A673 (cell line): ENCODE data around the gene PPIL6. TPM values are rescaled to one million over a fixed set of nuclear protein-coding genes. Genes with fewer than 3 reads are reported as not detected.

Experiments used
- BruUV-seq: library from RNA; stranded (reverse); fragments of 400-500 nt; replicated peaks from 2 replicates; lab custom pipeline; 2021; lab: Mats Ljungman, UMichigan
- CTCF ChIA-PET: fragments of 300-600 bp; sonication (Branson Sonifier 250); formaldehyde crosslinking; loops from one replicate; lab custom pipeline; 2022; ENCODE audit warnings: antibody characterized with exemption; lab: Charles Lee
- POLR2A ChIA-PET: fragments of 300-600 bp; sonication (Branson Sonifier 250); formaldehyde crosslinking; loops from one replicate; lab custom pipeline; 2022; ENCODE audit warnings: antibody characterized with exemption; ENCODE audit not compliant: low non-redundant PET; lab: Charles Lee
- DNase-seq: peaks from one replicate; pipeline ENCODE4 v3.0.0-alpha.2; 2015; ENCODE audit warnings: low spot score
- H3K27ac ChIP-seq: fragments of 200-600 bp; sonication (generic); 2 replicates; pipeline ENCODE4 v1.5.1; 2016; ENCODE audit warnings: mixed run types, low read depth, mild to moderate bottlenecking, mixed read lengths, antibody characterized with exemption, low read length; ENCODE audit not compliant: poor library complexity, severe bottlenecking
- H3K27me3 ChIP-seq: fragments of 200-600 bp; sonication (generic); replicated peaks from 2 replicates; pipeline ENCODE4 v1.6.1; 2017; ENCODE audit warnings: mixed run types, low read depth, mild to moderate bottlenecking, mixed read lengths, antibody characterized with exemption, low read length; ENCODE audit not compliant: insufficient read depth, poor library complexity
- H3K36me3 ChIP-seq: fragments of 200-600 bp; sonication (generic); 2 replicates; pipeline ENCODE4 v1.6.1; 2016; ENCODE audit warnings: mixed run types, mild to moderate bottlenecking, mixed read lengths, antibody characterized with exemption, low read length; ENCODE audit not compliant: insufficient read depth, poor library complexity, severe bottlenecking
- H3K4me1 ChIP-seq: fragments of 200-600 bp; sonication (generic); 2 replicates; pipeline ENCODE4 v1.6.1; 2017; ENCODE audit warnings: mixed run types, mild to moderate bottlenecking, mixed read lengths, antibody characterized with exemption, low read length; ENCODE audit not compliant: insufficient read depth, poor library complexity, severe bottlenecking
- H3K4me3 ChIP-seq: fragments of 200-600 bp; sonication (generic); 2 replicates; pipeline ENCODE4 v1.5.1; 2016; ENCODE audit warnings: low read depth, mixed run types, mild to moderate bottlenecking, mixed read lengths, low read length; ENCODE audit not compliant: poor library complexity, severe bottlenecking
- H3K9me3 ChIP-seq: fragments of 200-600 bp; sonication (generic); 2 replicates; pipeline ENCODE4 v1.6.1; 2016; ENCODE audit warnings: mixed run types, low read depth, mild to moderate bottlenecking, mixed read lengths, antibody characterized with exemption, low read length; ENCODE audit not compliant: poor library complexity, severe bottlenecking
- CTCF ChIP-seq: fragments of 300-800, 200-600 bp; sonication (generic); conservative IDR thresholded peaks from 2 replicates; pipeline ENCODE4 v1.5.1; 2017; ENCODE audit warnings: low read depth, mild to moderate bottlenecking, antibody characterized with exemption, low read length, moderate library complexity, mixed read lengths
- EZH2 ChIP-seq: fragments of 200-600 bp; sonication (generic); IDR thresholded peaks from 2 replicates; pipeline ENCODE4 v1.6.1; 2017; ENCODE audit warnings: borderline replicate concordance, low read depth, mild to moderate bottlenecking, mixed read lengths, antibody characterized with exemption, low read length; ENCODE audit not compliant: poor library complexity, severe bottlenecking
- intact Hi-C: fragments of 100-400 bp; cut with micrococcal nuclease; formaldehyde crosslinking; loops from one replicate; pipeline ENCODE4 v1.10.0; 2022; ENCODE audit not compliant: unreplicated experiment
- total RNA-seq: library from RNA; stranded (reverse); gene quantifications from 2 replicates; pipeline ENCODE4 v1.2.3, GENCODE V29; 2021

The PPIL6 gene
- total RNA-seq, 1 experiment from 2014 or later: 1.8 TPM

- Histone ChIP-seq H3K4me3 (no peak overlapping the region), H3K4me1 (no peaks in the 10 kb centered on the region), H3K9me3 (no peaks in the 10 kb centered on the region), H3K27me3 (no peaks in the 10 kb centered on the region), H3K36me3 (peaks cover 82% of the 10 kb centered on the region), H3K27ac (no peak overlapping the region)
- CTCF ChIA-PET: no interaction called here
- no peak for DNase-seq
- POLR2A ChIA-PET: no interaction called here
- BruUV-seq: no TSS peak
- intact Hi-C loops: no loop called here
- no peak for TF ChIP-seq EZH2
- TF ChIP-seq CTCF: no peak
Measured at GRCh38 chr6:109372130-109372529, 68.3 kb downstream of the PPIL6 start.

- H3K27ac ChIP-seq: no peak overlapping the region
- H3K36me3 ChIP-seq: peaks cover 71% of the 10 kb centered on the region
- H3K9me3 ChIP-seq: no peaks in the 10 kb centered on the region
- no peak for TF ChIP-seq EZH2
- TF ChIP-seq CTCF: no peak
- intact Hi-C loops: no loop called here
- no peaks in the 10 kb centered on the region for H3K27me3 ChIP-seq
- POLR2A ChIA-PET: no interaction called here
- no TSS peak for BruUV-seq
- H3K4me1 ChIP-seq: no peaks in the 10 kb centered on the region
- no peak for DNase-seq
- no peak overlapping the region for H3K4me3 ChIP-seq
- CTCF ChIA-PET: no interaction called here
Measured at GRCh38 chr6:109370792-109371191, 69.6 kb downstream of the PPIL6 start.

GRCh38 chr6:109370336-109370735 is 70.1 kb downstream of the PPIL6 start:
- no peaks in the 10 kb centered on the region for H3K4me1 ChIP-seq
- no peak for TF ChIP-seq EZH2
- no peak for TF ChIP-seq CTCF
- H3K9me3 ChIP-seq: no peaks in the 10 kb centered on the region
- intact Hi-C loops: no loop called here
- ChIA-PET CTCF (no interaction called here), POLR2A (no interaction called here)
- H3K27me3 ChIP-seq: no peaks in the 10 kb centered on the region
- DNase-seq: no peak
- H3K27ac ChIP-seq: no peak overlapping the region
- BruUV-seq: no TSS peak
- H3K36me3 ChIP-seq: peaks cover 68% of the 10 kb centered on the region
- no peak overlapping the region for H3K4me3 ChIP-seq
